GM10266 (cell line): ENCODE results near the gene NAT14.
A peak's percentile ranks its signal among the peaks of the same experiment; 100 is the strongest.

Experiments used
- DNase-seq: peaks from one replicate; pipeline ENCODE4 v3.0.0; 2012; ENCODE audit errors: extremely low spot score
- TF ChIP-seq, protein P1 (sequence below): IDR thresholded peaks from 2 replicates; pipeline ENCODE4 v1.5.1; 2012; ENCODE audit warnings: mild to moderate bottlenecking, low read depth; ENCODE audit not compliant: control insufficient read depth, insufficient read depth; ENCODE audit errors: missing control alignments

The NAT14 gene

DNA sequence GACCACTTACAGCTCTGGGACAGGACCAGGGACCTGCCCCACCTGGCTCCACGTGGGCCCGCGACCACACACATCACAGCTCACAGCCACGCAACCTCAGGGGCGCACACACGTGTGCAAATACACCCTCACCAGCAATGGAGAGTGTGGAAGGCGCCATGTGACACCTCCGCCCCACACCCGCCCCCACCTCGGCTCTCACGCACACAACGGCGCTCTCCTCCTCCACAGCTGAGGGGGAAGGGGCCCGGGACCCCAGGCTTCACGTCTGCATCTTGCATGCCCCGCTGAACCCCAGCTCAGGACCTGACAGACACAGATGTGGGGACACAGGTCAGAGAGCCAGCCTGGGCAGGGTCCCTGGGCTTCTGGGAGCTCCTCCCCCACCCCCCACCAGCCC lies 35.5 kb upstream of the NAT14 start:
- TF ChIP-seq, protein P1, sequence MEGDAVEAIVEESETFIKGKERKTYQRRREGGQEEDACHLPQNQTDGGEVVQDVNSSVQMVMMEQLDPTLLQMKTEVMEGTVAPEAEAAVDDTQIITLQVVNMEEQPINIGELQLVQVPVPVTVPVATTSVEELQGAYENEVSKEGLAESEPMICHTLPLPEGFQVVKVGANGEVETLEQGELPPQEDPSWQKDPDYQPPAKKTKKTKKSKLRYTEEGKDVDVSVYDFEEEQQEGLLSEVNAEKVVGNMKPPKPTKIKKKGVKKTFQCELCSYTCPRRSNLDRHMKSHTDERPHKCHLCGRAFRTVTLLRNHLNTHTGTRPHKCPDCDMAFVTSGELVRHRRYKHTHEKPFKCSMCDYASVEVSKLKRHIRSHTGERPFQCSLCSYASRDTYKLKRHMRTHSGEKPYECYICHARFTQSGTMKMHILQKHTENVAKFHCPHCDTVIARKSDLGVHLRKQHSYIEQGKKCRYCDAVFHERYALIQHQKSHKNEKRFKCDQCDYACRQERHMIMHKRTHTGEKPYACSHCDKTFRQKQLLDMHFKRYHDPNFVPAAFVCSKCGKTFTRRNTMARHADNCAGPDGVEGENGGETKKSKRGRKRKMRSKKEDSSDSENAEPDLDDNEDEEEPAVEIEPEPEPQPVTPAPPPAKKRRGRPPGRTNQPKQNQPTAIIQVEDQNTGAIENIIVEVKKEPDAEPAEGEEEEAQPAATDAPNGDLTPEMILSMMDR: no peak
- DNase-seq: no peak

DNA sequence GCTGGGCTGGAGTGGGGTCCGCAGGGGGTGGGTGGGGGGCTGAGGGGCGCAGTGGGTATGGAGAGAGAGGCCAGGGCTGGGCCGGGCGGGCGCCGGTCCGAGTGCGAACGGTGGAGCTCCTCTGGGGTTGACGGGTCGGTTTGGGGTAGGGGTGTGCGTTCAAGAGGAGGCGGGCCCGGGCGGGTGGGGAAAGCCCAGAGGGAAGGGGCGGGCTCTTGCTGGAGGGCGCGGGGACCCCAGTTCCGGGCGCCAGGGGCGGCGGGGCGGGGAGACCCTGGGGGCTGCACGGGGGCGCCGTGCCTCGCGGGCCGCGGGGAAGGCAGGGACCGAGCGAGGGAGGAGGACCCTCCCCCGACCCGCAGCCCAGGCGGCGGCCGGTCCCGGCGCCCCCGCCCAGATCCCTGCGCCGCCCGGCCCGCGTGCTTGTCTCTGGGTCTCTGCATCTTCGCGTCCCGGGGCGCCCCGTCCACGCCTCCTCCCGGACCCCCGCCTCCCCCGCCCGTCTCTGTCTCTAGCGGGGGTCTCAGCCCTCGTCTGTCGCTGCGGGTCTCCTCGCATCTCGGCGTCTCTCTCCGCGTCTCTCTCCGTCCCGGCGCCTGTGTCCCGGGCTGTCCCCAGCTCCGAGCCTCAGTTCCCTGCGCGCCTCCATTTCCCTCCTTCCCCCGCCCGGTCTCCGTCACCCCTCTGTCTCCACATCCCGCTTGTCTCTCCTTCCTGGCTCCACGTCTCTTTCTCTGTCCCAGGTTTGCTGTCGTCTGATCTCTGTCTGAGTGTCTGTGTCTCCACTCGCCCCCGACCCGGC lies 33.6 kb upstream of the NAT14 start:
- DNase-seq: no peak
- TF ChIP-seq, protein P1: no peak

DNA sequence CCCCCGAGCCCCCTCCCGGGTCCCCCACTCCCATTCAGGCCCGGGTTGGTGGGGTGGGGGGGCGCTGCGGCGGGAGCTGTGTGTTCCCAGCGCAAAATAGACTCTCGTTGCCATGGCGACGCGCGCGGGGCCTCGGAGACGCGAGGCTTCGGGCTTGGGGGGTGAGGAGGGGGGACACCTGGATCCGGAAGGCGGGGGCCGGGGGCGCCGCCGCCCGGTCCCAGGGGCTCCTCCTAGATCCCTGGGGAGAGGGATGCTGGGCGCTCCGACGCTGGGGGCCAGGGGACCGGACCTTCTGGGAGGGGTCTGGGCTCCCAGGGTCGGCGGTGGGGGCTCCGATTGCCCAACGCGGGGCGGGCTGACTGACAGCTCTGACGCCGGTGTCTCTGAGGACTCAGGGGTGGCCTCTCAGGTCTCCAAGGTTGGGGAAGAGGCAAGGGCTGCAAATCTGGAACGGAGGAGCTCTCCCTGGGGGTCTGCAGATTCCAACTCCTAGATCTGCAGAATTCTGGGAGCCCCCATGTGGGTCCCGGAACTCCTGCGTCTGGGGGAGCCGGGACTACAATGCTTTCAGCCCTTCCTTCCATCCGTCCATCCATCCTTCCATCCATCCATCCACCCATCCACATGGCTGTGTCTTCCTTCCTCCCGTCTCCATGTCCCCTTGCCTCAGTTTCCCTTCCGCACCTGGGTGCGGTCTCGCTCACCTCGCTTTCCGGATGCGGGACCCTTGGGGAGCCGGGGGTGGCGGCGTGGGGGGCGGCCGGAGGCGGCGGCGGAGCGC lies 32.8 kb upstream of the NAT14 start:
- no peak for DNase-seq
- TF ChIP-seq, protein P1: no peak

DNA sequence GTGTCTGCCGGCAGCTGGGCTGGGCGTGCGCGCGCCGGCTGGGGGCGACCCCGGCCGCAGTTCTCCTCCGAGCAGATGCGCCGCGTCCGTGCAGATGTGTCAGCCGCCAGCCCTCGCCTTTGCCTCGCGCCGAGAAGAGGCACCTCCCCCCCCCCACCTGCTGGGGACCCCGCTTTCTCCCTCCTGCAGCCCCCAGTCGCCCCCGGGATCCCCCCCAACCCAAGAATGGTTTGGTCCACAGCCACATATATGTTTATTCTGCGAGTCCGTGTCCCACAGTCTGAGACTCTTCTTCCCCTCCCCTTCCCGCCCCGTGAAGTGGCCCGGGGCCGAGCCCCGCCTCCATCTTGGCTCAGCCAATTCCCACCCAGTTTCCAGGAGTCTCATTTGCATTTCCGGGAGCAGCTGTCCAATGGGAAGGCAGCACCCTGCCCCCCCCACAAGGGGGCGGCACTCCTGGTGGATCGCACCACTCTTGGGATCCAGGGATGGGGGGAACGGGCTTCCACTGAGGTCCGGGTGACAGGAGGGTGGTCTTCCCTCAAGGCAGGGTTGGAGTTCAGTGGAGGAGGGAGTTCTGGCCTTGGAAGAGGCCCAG lies 32.1 kb upstream of the NAT14 start:
- TF ChIP-seq, protein P1: no peak
- no peak for DNase-seq

DNA sequence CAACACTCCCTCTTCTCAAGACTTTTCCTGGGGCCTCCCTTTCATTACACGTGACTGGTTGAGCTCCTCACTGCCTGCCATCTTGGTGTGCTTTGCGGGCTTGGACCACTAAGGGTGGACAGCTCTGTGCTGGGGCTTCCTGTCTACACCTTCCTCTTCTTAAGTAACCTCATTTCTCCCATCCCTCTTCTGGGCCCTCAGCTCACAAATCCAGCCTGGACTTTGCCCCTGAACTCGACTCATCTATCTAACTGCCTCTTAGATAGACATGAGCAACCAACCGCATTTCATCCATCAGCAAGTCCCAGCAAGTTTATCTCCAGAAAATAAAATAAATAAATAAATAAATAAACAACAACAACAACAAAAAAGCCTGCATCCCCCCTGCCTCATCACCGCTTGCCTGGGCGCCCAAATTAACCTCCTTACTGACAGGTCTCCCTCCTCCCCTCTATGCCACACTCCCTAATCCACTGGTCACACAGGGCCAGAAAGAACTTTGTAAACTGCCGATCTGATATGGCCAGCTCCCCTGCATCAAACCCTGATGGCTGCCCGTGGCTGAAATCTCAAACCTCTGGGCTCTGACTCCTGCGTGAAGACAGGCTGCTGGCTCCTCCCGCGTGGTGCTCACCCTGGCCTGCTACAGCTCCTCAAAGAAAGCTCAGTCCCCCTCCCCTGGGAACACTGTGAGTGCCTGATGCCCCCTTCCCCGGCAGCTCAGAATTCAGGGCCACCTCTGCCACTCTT lies 31.3 kb upstream of the NAT14 start:
- no peak for DNase-seq
- TF ChIP-seq, protein P1: no peak

DNA sequence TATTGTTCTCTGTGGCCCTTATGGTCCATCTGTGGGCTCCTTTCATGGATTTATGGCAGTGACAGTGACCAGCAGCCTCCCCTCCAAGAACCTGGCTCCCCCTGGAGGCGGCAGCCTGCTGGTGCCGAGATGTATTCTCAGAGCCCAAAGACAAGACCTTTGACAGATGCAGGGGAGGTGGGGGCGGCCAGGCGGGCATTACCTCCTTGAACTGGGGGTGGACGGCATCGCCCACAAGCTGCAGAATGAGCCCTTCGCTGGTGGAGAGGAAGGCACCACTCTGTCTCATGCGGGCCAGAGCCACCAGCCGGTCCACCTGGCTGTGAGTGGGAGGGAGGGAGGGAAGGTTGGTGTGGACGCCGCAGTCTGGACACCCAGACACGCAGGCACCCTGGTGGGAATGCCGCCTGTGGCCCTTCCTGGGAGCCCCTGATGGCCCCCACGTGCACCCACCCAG lies 30.2 kb upstream of the NAT14 start:
- TF ChIP-seq, protein P1: peak; percentile 70

More for the DNA sequence above, 30.2 kb upstream of the NAT14 start:
- peak; percentile 75 for DNase-seq
